ENCODE data around the gene MYF6.

Gene MYF6

DNA sequence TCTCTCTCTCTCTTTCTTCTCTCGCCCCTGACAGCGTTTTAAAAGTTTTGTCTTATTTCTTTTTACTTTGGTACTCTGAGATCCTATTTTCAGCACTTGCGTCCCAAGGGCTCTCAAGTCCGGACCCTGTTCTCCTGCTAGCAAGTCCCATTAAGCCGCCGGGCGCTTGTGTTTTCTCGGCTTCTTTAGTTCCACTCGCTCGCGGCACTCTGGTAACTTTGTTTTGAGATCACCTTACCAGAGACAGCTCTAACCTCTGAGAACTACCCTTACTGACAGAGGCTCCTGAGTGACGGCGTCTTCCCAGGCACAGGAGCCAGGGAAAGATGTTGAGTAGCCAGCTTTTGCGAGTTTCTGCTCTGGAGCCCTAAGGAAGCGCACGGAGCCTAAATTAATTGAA is 6.6 kb downstream of the MYF6 start:
- Histone ChIP-seq H3K9ac (ENCODE audit: low read length in 5 of 5) (no peak overlapping the region), H3K4me1 (ENCODE audit: control insufficient read depth in 5 of 5, insufficient read depth in 5 of 5, low read length in 5 of 5) (peaks cover 0 to 11% (median 0%) of the 10 kb centered on the region in 5 donors)

DNA sequence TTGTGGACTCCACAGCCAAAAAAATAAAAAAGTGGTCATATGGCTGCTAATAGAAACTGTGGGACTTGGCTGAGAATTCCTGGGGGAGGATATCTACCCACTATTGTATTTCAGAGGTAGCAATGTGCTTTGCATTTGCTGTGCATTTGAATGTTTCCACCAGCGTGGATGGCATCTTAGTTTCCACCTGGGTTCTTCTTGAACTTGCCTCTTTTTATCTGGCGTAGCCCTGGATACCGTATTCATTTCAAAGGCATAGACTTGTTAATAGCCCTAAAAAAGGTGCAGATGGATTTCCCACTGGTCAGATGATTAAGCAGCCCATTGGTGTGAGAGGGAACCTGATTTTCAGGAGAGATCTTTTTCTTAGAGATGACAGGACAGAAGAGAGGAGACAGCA is 7.4 kb downstream of the MYF6 start:
- Histone ChIP-seq H3K9me3 (ENCODE audit: control insufficient read depth in 5 of 5, low read length in 5 of 5) (peaks cover 0 to 3% (median 2%) of the 10 kb centered on the region in 5 donors), H3K4me1 (ENCODE audit: control insufficient read depth in 5 of 5, insufficient read depth in 5 of 5, low read length in 5 of 5) (peaks cover 0 to 11% (median 0%) of the 10 kb centered on the region in 5 donors), H3K27ac (ENCODE audit: low read depth, low read length) (no peak overlapping the region), H3K9ac (ENCODE audit: low read length in 5 of 5) (no peak overlapping the region), H3K4me3 (ENCODE audit: low read depth in 1 of 5, low read length in 5 of 5) (no peak overlapping the region), H3K36me3 (ENCODE audit: control insufficient read depth in 5 of 5, insufficient read depth in 5 of 5, low read length in 5 of 5) (no peaks in the 10 kb centered on the region), H3K27me3 (ENCODE audit: control insufficient read depth in 5 of 5, insufficient read depth in 4 of 5, low read length in 5 of 5) (peaks cover 11 to 37% (median 29%) of the 10 kb centered on the region in 5 donors)

More for the DNA sequence above, 6.6 kb downstream of the MYF6 start:
- peaks cover 11 to 37% (median 29%) of the 10 kb centered on the region in 5 donors for H3K27me3 ChIP-seq (ENCODE audit: control insufficient read depth in 5 of 5, insufficient read depth in 4 of 5, low read length in 5 of 5)
- H3K9me3 ChIP-seq (ENCODE audit: control insufficient read depth in 5 of 5, low read length in 5 of 5) = peaks cover 0 to 3% (median 2%) of the 10 kb centered on the region in 5 donors
- H3K36me3 ChIP-seq (ENCODE audit: control insufficient read depth in 5 of 5, insufficient read depth in 5 of 5, low read length in 5 of 5) = no peaks in the 10 kb centered on the region
- peak overlapping the region; percentile 5 to 48 (median 29) for H3K4me3 ChIP-seq (ENCODE audit: low read depth in 1 of 5, low read length in 5 of 5)
- no peak overlapping the region for H3K27ac ChIP-seq (ENCODE audit: low read depth, low read length)

DNA sequence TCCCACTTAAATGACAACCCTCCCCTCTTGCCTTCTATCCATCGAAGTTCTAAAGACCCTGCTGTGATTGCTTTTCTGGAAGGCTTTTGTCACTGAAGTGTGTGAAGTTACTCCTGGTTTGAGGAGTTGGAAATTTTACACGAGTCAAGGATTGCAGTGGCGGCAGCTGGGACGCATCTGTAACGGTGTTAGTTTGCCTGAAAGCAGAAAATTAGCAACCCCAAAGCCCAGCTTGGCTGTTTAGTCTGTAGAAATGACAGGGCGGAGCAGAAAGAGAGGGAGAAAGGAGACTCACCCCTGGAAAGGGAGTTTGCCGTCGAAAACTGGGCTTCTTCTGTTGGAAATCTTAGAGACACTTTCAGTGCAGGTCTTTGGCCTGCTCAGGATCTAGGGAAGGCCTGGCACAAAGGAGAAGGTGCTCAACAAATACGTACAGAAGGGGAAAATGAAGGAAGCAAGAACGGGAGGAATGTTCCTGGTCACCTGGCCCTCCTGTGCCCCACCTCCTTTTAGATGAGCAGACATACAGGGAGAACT is 8.3 kb downstream of the MYF6 start:
- peaks cover 0 to 3% (median 2%) of the 10 kb centered on the region in 5 donors for H3K9me3 ChIP-seq (ENCODE audit: control insufficient read depth in 5 of 5, low read length in 5 of 5)
- H3K27ac ChIP-seq (ENCODE audit: low read depth, low read length) = no peak overlapping the region
- H3K4me1 ChIP-seq (ENCODE audit: control insufficient read depth in 5 of 5, insufficient read depth in 5 of 5, low read length in 5 of 5) = peaks cover 0 to 9% (median 0%) of the 10 kb centered on the region in 5 donors
- no peaks in the 10 kb centered on the region for H3K36me3 ChIP-seq (ENCODE audit: control insufficient read depth in 5 of 5, insufficient read depth in 5 of 5, low read length in 5 of 5)
- no peak overlapping the region for H3K9ac ChIP-seq (ENCODE audit: low read length in 5 of 5)
- peaks cover 11 to 33% (median 25%) of the 10 kb centered on the region in 5 donors for H3K27me3 ChIP-seq (ENCODE audit: control insufficient read depth in 5 of 5, insufficient read depth in 4 of 5, low read length in 5 of 5)
- no peak overlapping the region for H3K4me3 ChIP-seq (ENCODE audit: low read depth in 1 of 5, low read length in 5 of 5)

DNA sequence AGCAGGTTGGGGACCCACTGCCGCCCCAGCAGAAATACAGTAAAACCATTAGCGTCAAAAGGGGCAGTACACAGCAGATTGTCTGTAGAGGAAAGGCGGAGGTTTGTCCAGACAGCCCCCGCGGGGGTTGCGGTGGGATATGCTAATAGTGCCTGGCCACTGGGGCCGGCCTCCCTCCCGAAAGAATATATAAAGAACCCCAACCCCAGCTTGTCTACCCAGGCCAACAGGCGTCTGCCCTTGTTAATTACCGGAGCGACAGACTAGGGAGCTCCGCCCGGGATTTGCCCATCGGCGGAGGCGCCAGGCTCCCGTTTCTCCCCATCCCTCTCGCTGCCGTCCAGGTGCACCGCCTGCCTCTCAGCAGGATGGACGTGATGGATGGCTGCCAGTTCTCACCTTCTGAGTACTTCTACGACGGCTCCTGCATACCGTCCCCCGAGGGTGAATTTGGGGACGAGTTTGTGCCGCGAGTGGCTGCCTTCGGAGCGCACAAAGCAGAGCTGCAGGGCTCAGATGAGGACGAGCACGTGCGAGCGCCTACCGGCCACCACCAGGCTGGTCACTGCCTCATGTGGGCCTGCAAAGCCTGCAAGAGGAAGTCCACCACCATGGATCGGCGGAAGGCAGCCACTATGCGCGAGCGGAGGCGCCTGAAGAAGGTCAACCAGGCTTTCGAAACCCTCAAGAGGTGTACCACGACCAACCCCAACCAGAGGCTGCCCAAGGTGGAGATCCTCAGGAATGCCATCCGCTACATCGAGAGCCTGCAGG is 9.4 kb downstream of the MYF6 start, which contains the start of gene MYF5:
MYF5 (plus strand) TSS at position 217 of the 774 bp plus-strand sequence; CDS start at position 369, 152 bp downstream.
- Histone ChIP-seq H3K9me3 (ENCODE audit: control insufficient read depth in 5 of 5, low read length in 5 of 5) (peaks cover 0 to 3% (median 2%) of the 10 kb centered on the region in 5 donors), H3K36me3 (ENCODE audit: control insufficient read depth in 5 of 5, insufficient read depth in 5 of 5, low read length in 5 of 5) (no peaks in the 10 kb centered on the region), H3K4me1 (ENCODE audit: control insufficient read depth in 5 of 5, insufficient read depth in 5 of 5, low read length in 5 of 5) (peaks cover 0 to 9% (median 0%) of the 10 kb centered on the region in 5 donors), H3K27ac (ENCODE audit: low read depth, low read length) (no peak within 1 kb of the TSS), H3K9ac (ENCODE audit: low read length in 5 of 5) (no peak within 1 kb of the TSS), H3K4me3 (ENCODE audit: low read depth in 1 of 5, low read length in 5 of 5) (no peak within 1 kb of the TSS), H3K27me3 (ENCODE audit: control insufficient read depth in 5 of 5, insufficient read depth in 4 of 5, low read length in 5 of 5) (peaks cover 11 to 33% (median 25%) of the 10 kb centered on the region in 5 donors)

DNA sequence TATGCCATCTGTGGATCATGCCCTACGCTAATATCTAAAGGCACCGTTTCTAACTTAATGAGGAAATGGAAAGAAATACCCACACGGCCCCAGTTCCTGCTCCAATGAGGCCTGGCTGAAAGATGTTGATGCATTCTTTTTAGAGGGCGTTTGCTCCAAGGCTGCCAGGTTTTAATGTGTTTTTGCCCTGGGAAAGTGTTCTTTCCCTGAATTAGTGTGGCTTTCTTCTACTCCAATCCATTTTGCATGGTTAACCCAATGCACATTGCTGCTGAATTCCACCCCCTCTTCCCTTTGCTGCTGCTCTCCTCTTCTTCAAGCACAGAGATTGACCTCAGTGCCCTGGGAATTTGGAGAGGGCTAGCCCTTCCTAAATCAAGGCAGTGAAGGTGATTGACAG is 10.4 kb downstream of the MYF6 start:
- peaks cover 11 to 33% (median 25%) of the 10 kb centered on the region in 5 donors for H3K27me3 ChIP-seq (ENCODE audit: control insufficient read depth in 5 of 5, insufficient read depth in 4 of 5, low read length in 5 of 5)
- no peak overlapping the region for H3K9ac ChIP-seq (ENCODE audit: low read length in 5 of 5)
- H3K27ac ChIP-seq (ENCODE audit: low read depth, low read length) = no peak overlapping the region
- H3K36me3 ChIP-seq (ENCODE audit: control insufficient read depth in 5 of 5, insufficient read depth in 5 of 5, low read length in 5 of 5) = no peaks in the 10 kb centered on the region
- H3K9me3 ChIP-seq (ENCODE audit: control insufficient read depth in 5 of 5, low read length in 5 of 5) = peaks cover 0 to 3% (median 2%) of the 10 kb centered on the region in 5 donors
- H3K4me3 ChIP-seq (ENCODE audit: low read depth in 1 of 5, low read length in 5 of 5) = no peak overlapping the region
- peaks cover 0 to 9% (median 0%) of the 10 kb centered on the region in 5 donors for H3K4me1 ChIP-seq (ENCODE audit: control insufficient read depth in 5 of 5, insufficient read depth in 5 of 5, low read length in 5 of 5)

DNA sequence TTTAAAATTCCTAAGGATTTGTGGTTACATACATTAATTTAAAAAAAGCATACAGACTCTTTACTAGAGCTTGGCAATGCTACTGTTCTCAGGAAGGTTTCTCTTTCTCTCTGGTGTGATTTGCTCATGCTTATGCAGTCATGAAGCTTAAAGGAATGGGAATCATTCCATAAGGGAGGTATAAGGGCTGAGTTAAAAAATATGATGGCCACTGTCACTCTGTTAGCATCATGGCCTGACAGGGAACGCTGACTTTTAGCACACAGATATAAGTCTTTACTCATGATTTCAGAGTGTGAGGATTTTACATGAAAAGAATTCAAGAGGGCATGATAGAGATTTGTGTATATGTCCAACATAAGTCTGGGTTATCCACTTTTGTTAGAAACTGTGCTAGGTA is 13.1 kb downstream of the MYF6 start:
- Histone ChIP-seq H3K4me1 (ENCODE audit: control insufficient read depth in 5 of 5, insufficient read depth in 5 of 5, low read length in 5 of 5) (peaks cover 0 to 3% (median 0%) of the 10 kb centered on the region in 5 donors), H3K27me3 (ENCODE audit: control insufficient read depth in 5 of 5, insufficient read depth in 4 of 5, low read length in 5 of 5) (peaks cover 8 to 20% (median 16%) of the 10 kb centered on the region in 5 donors), H3K9me3 (ENCODE audit: control insufficient read depth in 5 of 5, low read length in 5 of 5) (peaks cover 0 to 3% (median 2%) of the 10 kb centered on the region in 5 donors), H3K27ac (ENCODE audit: low read depth, low read length) (no peak overlapping the region), H3K9ac (ENCODE audit: low read length in 5 of 5) (no peak overlapping the region), H3K36me3 (ENCODE audit: control insufficient read depth in 5 of 5, insufficient read depth in 5 of 5, low read length in 5 of 5) (no peaks in the 10 kb centered on the region), H3K4me3 (ENCODE audit: low read depth in 1 of 5, low read length in 5 of 5) (no peak overlapping the region)

DNA sequence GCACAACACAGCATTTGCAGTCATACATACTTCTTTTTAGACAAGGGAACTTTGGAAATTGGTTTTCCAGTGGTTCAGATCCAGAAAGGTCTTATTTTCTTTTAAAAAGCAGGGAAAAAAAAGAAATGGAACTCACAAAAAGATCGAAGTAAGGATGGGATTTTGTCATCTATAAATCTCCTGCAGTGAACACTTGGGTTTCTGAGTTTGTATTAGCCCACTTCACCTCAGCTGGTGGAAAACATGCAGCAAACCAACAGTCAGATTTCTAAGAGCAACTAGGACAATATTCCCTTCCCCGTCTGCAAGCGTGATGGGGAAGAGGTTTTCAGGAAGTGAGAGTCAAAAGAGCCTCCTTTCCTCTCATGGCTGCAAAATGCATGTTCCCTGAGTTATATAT is 13.9 kb downstream of the MYF6 start:
- H3K9me3 ChIP-seq (ENCODE audit: control insufficient read depth in 5 of 5, low read length in 5 of 5) = peaks cover 0 to 3% (median 2%) of the 10 kb centered on the region in 5 donors
- H3K27me3 ChIP-seq (ENCODE audit: control insufficient read depth in 5 of 5, insufficient read depth in 4 of 5, low read length in 5 of 5) = peaks cover 7 to 12% (median 11%) of the 10 kb centered on the region in 5 donors
- no peak overlapping the region for H3K9ac ChIP-seq (ENCODE audit: low read length in 5 of 5)

DNA sequence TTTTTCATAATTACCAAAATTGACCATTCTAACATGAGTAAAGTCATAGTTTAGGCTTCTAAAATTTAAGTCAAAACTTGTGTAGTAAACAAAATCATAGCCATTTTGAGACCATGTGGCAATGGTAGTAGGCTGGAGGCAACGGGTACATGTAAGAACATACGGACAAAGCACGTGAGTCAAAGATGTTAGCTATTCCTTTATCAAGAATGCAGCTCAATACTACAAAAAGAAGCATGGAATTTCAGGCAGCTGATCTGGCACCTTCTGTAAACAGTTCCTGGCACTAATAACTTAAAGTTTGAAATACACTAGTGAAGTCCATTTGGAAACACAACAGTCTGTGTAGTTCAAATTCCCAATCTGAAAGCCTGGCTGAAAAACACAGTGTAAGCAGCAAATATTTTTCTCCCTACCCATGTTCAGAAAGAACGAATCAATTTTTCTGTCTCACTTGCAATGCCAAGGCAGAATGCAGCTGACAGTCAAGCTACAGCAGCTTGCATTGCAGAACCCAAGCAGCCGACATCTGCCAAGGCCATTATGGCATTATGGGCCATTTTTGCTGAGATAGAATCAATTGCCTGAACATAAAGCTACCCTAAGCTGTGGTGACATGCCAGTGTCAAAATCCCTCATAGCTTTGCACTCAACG is 38.5 kb downstream of the MYF6 start:
- Histone ChIP-seq H3K4me1 (ENCODE audit: control insufficient read depth in 5 of 5, insufficient read depth in 5 of 5, low read length in 5 of 5) (no peaks in the 10 kb centered on the region), H3K27me3 (ENCODE audit: control insufficient read depth in 5 of 5, insufficient read depth in 4 of 5, low read length in 5 of 5) (no peaks in the 10 kb centered on the region), H3K9ac (ENCODE audit: low read length in 5 of 5) (no peak overlapping the region), H3K36me3 (ENCODE audit: control insufficient read depth in 5 of 5, insufficient read depth in 5 of 5, low read length in 5 of 5) (no peaks in the 10 kb centered on the region), H3K9me3 (ENCODE audit: control insufficient read depth in 5 of 5, low read length in 5 of 5) (no peaks in the 10 kb centered on the region), H3K4me3 (ENCODE audit: low read depth in 1 of 5, low read length in 5 of 5) (no peak overlapping the region), H3K27ac (ENCODE audit: low read depth, low read length) (no peak overlapping the region)

More for the DNA sequence above, 13.9 kb downstream of the MYF6 start:
- Histone ChIP-seq H3K36me3 (ENCODE audit: control insufficient read depth in 5 of 5, insufficient read depth in 5 of 5, low read length in 5 of 5) (no peaks in the 10 kb centered on the region), H3K27ac (ENCODE audit: low read depth, low read length) (no peak overlapping the region), H3K4me3 (ENCODE audit: low read depth in 1 of 5, low read length in 5 of 5) (no peak overlapping the region), H3K4me1 (ENCODE audit: control insufficient read depth in 5 of 5, insufficient read depth in 5 of 5, low read length in 5 of 5) (peaks cover 0 to 3% (median 0%) of the 10 kb centered on the region in 5 donors)

DNA sequence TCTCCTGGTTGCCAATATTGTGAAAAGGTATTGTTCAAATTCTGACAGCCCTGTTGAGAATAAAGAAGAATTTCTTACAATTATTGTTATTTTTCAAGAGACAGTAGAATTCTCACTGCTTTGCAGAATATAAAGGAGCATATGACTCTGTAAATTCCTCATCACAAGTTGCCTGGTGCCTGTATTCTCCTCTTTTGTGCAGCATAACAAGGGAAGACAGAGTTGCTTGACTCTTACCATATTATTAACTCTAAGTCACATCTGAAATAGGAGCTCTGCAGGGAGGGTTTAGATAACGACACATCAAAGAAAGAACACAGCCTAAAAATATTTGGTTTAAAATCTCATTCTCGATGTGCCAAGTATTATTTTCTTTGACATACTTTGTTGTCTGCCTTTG is 40.4 kb downstream of the MYF6 start:
- H3K4me3 ChIP-seq (ENCODE audit: low read depth in 1 of 5, low read length in 5 of 5) = no peak overlapping the region
- H3K27ac ChIP-seq (ENCODE audit: low read depth, low read length) = no peak overlapping the region
- no peaks in the 10 kb centered on the region for H3K9me3 ChIP-seq (ENCODE audit: control insufficient read depth in 5 of 5, low read length in 5 of 5)
- H3K27me3 ChIP-seq (ENCODE audit: control insufficient read depth in 5 of 5, insufficient read depth in 4 of 5, low read length in 5 of 5) = no peaks in the 10 kb centered on the region
- H3K4me1 ChIP-seq (ENCODE audit: control insufficient read depth in 5 of 5, insufficient read depth in 5 of 5, low read length in 5 of 5) = no peaks in the 10 kb centered on the region
- no peak overlapping the region for H3K9ac ChIP-seq (ENCODE audit: low read length in 5 of 5)
- no peaks in the 10 kb centered on the region for H3K36me3 ChIP-seq (ENCODE audit: control insufficient read depth in 5 of 5, insufficient read depth in 5 of 5, low read length in 5 of 5)

DNA sequence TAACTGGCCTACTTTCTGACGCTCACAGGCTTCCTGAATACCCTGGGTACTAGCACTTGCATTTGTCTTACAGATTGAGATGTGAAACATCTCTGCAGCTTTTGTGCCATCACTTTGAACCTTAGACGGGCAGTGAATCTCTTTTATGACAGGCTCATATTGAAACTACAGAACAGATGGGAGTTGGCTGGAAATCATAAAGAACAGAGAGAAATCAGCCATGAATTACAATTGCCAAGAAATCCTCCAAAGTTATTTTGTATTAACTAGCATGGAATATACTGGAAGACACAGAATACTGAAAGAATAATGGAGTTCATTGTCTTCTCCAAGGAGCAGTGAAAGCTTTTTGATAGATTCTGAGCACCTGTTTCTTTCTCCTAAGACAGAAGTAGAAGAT is 42.0 kb downstream of the MYF6 start:
- no peak overlapping the region for H3K4me3 ChIP-seq (ENCODE audit: low read depth in 1 of 5, low read length in 5 of 5)
- no peaks in the 10 kb centered on the region for H3K36me3 ChIP-seq (ENCODE audit: control insufficient read depth in 5 of 5, insufficient read depth in 5 of 5, low read length in 5 of 5)
- no peak overlapping the region for H3K9ac ChIP-seq (ENCODE audit: low read length in 5 of 5)
- no peaks in the 10 kb centered on the region for H3K4me1 ChIP-seq (ENCODE audit: control insufficient read depth in 5 of 5, insufficient read depth in 5 of 5, low read length in 5 of 5)
- no peaks in the 10 kb centered on the region for H3K27me3 ChIP-seq (ENCODE audit: control insufficient read depth in 5 of 5, insufficient read depth in 4 of 5, low read length in 5 of 5)
- no peak overlapping the region for H3K27ac ChIP-seq (ENCODE audit: low read depth, low read length)
- H3K9me3 ChIP-seq (ENCODE audit: control insufficient read depth in 5 of 5, low read length in 5 of 5) = no peaks in the 10 kb centered on the region

Data from subcutaneous abdominal adipose tissue (tissue), 5 donors.